HG03135 (cell line): ENCODE measurements around the gene TSC1.
A peak's percentile ranks its signal among the peaks of the same experiment; 100 is the strongest.

Source experiments
- ATAC-seq: cut with Tn5 transposase; IDR thresholded peaks from one replicate; pipeline ENCODE4 v1.9.1; 2021; ENCODE audit warnings: mild to moderate bottlenecking, moderate library complexity; ENCODE audit not compliant: unreplicated experiment

Gene TSC1

GRCh38 chr9:132894862-132895835 lies 49.3 kb downstream of the TSC1 start:
- no peak for ATAC-seq

DNA sequence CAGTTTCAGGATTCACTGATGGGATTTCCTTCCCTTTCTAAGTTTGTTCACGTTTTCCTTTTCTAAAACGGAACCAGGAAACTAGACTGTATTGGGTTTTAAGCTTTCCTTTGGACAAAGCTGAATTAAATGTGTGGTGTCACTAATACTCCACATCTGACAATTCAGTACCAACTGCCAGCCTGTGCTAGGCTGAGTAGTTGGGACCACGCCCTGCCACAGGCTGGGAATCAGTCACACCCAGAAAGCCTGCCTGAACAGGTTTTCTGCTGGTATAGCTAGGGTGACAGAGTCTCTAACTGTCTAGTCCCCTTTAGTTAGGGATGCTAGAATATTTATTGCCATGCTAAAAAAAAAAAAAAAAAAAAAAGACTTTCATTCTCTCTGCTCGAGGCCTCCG lies 50.1 kb downstream of the TSC1 start:
- no peak for ATAC-seq

GRCh38 chr9:132892400-132892799 lies 52.0 kb downstream of the TSC1 start:
- no peak for ATAC-seq

DNA sequence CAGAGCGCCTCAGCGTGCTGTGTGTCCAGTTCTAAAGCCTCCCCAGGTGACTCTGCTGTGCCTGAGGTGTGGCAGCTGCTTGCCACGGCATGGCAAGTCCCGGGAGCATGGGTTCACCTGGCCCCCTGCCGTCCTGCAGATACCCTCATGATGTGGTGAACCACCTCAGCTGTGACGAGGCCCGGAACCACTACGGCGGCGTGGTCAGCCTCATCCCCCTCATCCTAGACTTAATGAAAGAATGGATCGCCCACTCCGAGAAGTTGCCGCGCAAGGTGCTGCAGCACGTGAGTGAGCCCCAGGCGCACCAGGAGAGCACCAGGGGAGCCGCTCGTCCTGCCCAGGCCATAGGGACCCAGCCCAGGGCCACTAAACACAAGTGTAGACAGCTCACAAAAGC lies 56.3 kb downstream of the TSC1 start:
- ATAC-seq: no peak

- no peak for ATAC-seq
These were observed 57.0 kb downstream of the TSC1 start for GRCh38 chr9:132887181-132888120.

DNA sequence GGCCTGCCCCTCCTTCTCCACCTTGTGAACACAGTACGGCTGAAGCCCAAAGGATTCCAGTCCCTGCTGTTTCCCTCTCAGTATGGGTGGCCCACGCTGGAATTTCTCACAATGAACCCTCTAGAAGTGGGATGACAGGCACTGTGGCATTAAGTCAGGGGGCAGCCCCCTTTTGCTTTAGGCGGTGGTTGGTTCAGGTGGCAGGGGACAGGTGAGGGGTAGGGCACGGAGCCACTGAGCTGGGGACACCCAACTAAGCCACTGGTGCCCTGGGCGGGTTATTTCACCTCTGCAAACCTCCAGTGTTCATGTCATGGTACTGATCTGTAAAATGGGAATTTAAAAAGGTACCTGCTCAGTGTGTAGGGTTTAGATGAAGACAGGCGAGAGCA lies 58.1 kb downstream of the TSC1 start:
- ATAC-seq: no peak

DNA sequence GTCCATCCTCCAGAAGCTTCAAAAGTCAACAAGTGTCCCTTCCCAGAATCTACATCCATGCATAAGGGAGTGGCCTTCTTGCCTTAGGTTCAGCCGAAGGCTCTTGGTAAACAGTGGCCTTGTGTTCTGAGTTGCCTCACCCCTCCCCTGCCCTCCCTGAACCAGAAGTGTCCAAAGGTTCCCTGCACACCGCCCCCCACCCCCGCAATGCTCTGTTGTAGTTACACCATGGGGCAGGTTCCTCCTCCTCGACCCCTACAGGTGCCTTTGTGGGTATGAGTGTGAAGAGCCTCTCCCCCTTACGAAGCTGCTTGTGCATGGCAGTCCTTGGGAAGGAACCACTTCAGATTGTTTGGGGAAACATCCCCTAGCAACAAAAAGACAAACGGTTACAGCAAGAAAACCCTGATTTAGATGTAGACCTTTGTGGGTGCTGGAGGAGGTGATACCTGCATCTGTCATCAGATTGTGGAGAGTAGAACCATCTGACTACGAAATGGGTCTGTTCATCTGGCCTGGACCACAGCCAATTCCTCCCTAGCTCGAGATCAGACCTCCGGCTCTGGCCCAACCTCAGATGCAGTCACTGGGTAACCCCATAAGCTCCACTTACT lies 58.6 kb downstream of the TSC1 start:
- no peak for ATAC-seq

DNA sequence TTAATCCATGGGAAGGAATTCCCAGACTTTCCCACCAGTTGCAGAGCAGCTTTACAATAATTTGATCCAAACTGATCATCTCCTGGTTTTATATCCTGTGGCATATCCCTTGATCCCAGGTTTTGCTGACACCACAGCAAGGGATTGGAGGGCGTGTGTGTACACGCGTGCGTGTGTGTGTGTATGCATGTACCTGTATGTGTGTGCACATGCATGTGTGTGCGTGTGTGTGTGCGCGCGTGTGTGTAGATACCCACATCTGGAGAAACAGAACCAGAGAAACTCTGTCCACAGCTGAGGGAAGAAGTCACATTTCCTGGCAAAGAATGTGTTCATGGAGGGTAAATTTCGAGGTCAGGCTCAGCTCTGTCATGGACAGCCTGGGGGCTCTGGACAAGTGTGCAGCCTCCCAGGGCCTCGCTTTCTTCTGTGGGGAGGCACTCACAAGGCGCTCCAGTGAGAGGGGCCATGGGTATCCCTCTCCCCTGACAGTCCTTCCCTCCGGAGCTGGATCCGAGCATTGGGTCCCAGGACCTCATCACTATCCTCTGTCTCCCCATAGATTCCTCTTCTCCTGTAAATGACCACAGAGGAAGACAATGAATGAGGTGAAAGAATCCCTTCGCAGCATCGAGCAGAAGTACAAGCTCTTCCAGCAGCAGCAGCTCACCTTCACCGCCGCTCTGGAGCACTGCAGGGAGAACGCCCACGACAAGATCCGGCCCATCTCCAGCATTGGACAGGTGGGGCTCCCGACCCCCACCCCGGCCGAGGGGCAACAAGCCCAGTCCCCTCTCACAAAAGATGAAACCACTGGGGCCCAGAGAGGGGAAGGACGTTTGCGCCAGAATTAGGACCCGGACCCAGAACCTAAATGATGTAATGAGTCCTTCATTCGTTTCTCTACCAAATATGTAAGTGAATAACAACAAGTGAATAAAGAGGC lies 60.8 kb downstream of the TSC1 start:
- ATAC-seq: no peak

DNA sequence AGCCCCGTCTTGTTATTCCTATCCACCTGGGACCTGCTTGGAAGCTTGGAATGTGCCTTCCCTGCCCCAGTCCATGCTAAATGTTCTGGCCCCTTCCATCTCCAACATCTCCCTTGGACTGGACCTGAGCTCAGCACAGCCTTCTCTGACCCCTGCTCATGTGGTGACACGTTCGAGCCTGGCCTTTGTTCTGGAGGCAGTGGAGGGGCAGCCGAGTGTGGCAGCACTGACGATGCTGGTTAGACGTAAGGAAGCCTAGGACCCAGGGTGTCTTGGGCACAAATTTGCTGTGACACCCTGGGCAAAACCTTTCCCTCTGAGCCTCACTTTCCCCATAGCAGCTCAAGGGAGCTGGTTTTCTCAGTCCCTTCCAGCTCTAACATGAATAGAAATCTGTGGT lies 61.8 kb downstream of the TSC1 start:
- no peak for ATAC-seq

DNA sequence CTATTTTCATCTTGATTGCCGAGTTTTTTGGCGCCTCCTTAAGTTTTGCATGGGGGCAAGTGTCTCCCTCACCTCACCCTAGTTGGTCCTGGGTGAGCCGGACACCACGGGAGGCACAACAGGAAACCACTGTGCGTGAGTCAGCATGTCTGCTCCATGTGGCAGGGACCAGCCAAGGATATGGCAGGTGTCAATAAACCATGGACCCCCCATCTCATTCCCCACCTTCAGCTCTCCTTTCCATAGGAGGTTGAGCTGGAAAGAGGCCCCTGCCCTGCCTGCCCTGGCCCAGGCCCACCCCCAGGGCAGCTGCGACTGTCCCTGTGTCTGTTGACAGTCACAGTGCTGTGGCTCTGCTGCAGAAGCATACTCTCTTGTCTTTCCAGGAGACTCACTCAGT lies 62.6 kb downstream of the TSC1 start:
- no peak for ATAC-seq

GRCh38 chr9:132880324-132880661 lies 64.1 kb downstream of the TSC1 start:
- no peak for ATAC-seq

GRCh38 chr9:132879457-132880323 lies 64.7 kb downstream of the TSC1 start:
- no peak for ATAC-seq

GRCh38 chr9:132878695-132879456 lies 65.5 kb downstream of the TSC1 start, which contains the start of gene SPACA9:
Gene SPACA9, plus strand, starts transcription at chr9:132878898. Its CDS starts 5,050 bp downstream, at chr9:132883948.
- no peak for ATAC-seq

GRCh38 chr9:132877824-132878694 lies 66.4 kb downstream of the TSC1 start, which contains the start of gene AK8:
Gene AK8, minus strand, starts transcription at chr9:132878284. Its CDS starts 29 bp downstream, at chr9:132878255.
- peak; percentile 66 for ATAC-seq

DNA sequence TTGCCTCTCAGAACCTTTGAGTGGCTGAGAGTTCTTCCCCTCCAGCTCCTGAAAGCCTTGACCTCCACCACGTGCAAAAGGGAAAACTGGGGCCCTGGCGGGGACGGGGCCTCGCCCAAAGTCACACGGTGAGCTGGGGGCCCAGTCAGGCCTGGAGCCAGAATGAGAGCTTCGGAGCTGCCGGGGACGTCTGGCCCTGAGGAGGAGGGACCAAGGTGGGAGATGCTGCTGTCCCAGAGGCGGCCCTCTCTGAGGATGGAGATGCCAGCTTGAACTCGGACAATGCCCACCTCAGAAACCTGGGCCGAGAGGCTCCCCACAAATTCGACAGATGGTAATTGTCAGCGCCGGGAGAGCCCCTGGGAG lies 67.0 kb downstream of the TSC1 start:
- no peak for ATAC-seq

GRCh38 chr9:132876849-132877248 lies 67.6 kb downstream of the TSC1 start:
- ATAC-seq: no peak

DNA sequence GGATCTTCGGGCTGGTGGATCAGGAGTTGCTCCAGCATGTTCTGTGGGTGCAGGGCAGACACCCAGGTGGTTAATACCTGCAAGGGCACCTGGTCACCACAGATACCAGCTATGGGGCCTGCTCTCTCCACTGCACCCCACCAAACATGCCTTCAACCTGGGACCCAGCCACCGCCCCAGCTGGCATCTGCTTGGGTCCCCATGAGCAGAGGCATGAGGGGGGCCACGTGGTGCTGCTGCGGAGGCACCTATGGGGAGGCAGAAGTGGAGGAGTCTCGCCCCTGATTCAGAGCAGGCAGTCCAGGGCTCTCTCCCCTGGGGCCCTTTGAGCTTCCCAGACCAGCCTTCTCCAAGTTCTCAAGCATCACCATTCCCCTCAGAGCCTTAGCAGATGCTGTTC lies 69.3 kb downstream of the TSC1 start:
- no peak for ATAC-seq
